HCT116 (cell line): ENCODE results near the gene CNBD2.

Source experiments
- CTCF ChIP-seq, 3 experiments: fragments of 200-600 bp in 1 of 3; sonication (generic) in 1 of 3; IDR thresholded peaks in 2 of 3; conservative IDR thresholded peaks in 1 of 3; 2 replicates each; pipeline ENCODE4 v1.5.1; 2012 to 2017; ENCODE audit warnings: low read depth in 2 of 3, low read length in 2 of 3, antibody characterized with exemption in 1 of 3, borderline replicate concordance in 1 of 3, control low read depth in 1 of 3, mild to moderate bottlenecking in 1 of 3, mixed read lengths in 1 of 3, mixed run types in 1 of 3, moderate library complexity in 1 of 3; ENCODE audit not compliant: insufficient read depth in 1 of 3
- POLR2A ChIP-seq: IDR thresholded peaks from 2 replicates; pipeline ENCODE4 v1.7.0; 2011; ENCODE audit warnings: borderline replicate concordance; ENCODE audit not compliant: insufficient read depth, insufficient read length; ENCODE audit errors: extremely low read depth

- TF ChIP-seq CTCF (IDR thresholded peaks at IDR 0.05 in 2 of 3, conservative IDR thresholded peaks at IDR 0.05 in 1 of 3; ENCODE audit: borderline replicate concordance in 1 of 3, insufficient read depth in 1 of 3, low read depth in 2 of 3, low read length in 2 of 3): no peak
- TF ChIP-seq POLR2A: no peak
These were observed 540 bp downstream of the CNBD2 start for GRCh38 chr20:35968930-35969329.
